OCI-LY3 (cell line): ENCODE results near the gene KRT73.

Source experiments
- H2AFZ ChIP-seq: fragments of 200-600, 300-600 bp; shearing (Covaris generic); 2 replicates; pipeline ENCODE4 v1.6.0; 2014; ENCODE audit warnings: antibody characterized with exemption, low read depth, low read length
- H3K27ac ChIP-seq: fragments of 200-600, 300-600 bp; sonication (generic); 2 replicates; pipeline ENCODE4 v1.5.1; 2014; ENCODE audit warnings: mild to moderate bottlenecking, low read length, moderate library complexity, mixed read lengths
- H3K27me3 ChIP-seq: fragments of 200-600, 300-600 bp; sonication (generic); 2 replicates; pipeline ENCODE4 v1.6.1; 2014; ENCODE audit warnings: low read depth, low read length, mixed read lengths
- H3K36me3 ChIP-seq: fragments of 200-600, 300-600 bp; sonication (generic); replicated peaks from 2 replicates; pipeline ENCODE3; 2014; ENCODE audit warnings: low read depth, low read length, mixed read lengths
- H3K4me1 ChIP-seq: fragments of 300-600, 200-600 bp; sonication (generic); 2 replicates; pipeline ENCODE4 v1.6.1; 2014; ENCODE audit warnings: low read length, mixed read lengths
- H3K4me2 ChIP-seq: fragments of 200-600, 300-600 bp; sonication (generic); 2 replicates; pipeline ENCODE4 v1.6.1; 2014; ENCODE audit warnings: low read length, mixed read lengths
- H3K4me3 ChIP-seq: fragments of 300-600, 200-600 bp; sonication (generic); 2 replicates; pipeline ENCODE4 v1.5.1; 2014; ENCODE audit warnings: antibody characterized with exemption, mild to moderate bottlenecking, low read length, moderate library complexity
- H3K79me2 ChIP-seq: fragments of 300-600, 200-600 bp; shearing (Covaris generic); 2 replicates; pipeline ENCODE4 v1.6.1; 2014; ENCODE audit warnings: mild to moderate bottlenecking, low read length, mixed read lengths
- H3K9ac ChIP-seq: fragments of 300-600, 200-600 bp; shearing (Covaris generic); 2 replicates; pipeline ENCODE4 v1.6.0; 2014; ENCODE audit warnings: mild to moderate bottlenecking, low read length, moderate library complexity
- H3K9me3 ChIP-seq: fragments of 200-600, 300-600 bp; shearing (Covaris generic); 2 replicates; pipeline ENCODE4 v1.6.1; 2014; ENCODE audit warnings: low read length, mixed read lengths; ENCODE audit not compliant: insufficient read depth
- H4K20me1 ChIP-seq: fragments of 200-600, 300-600 bp; sonication (generic); 2 replicates; pipeline ENCODE4 v1.6.1; 2016; ENCODE audit warnings: low read length, mixed read lengths; ENCODE audit not compliant: insufficient read depth
- CTCF ChIP-seq: fragments of 200-600, 300-600 bp; sonication (generic); IDR thresholded peaks from 2 replicates; pipeline ENCODE4 v1.5.1; 2014; ENCODE audit warnings: antibody characterized with exemption, low read length, low read depth
- EZH2phosphoT487 ChIP-seq: fragments of 200-600 bp; shearing (Covaris generic); IDR thresholded peaks from 2 replicates; pipeline ENCODE4 v1.6.1; 2018; ENCODE audit warnings: antibody characterized with exemption, mixed run types, low read depth

KRT73 gene

GRCh38 chr12:52630599-52631200, 12.3 kb upstream of the KRT73 start:
- Histone ChIP-seq H3K4me1 (peaks cover 5% of the 10 kb centered on the region; the same call in 1 of the 2 replicates), H3K9ac (no peak overlapping the region), H3K4me2 (no peak overlapping the region), H3K79me2 (no peaks in the 10 kb centered on the region), H3K27me3 (peaks cover 24% of the 10 kb centered on the region), H3K9me3 (no peaks in the 10 kb centered on the region), H2AFZ (no peak overlapping the region), H4K20me1 (no peaks in the 10 kb centered on the region), H3K27ac (no peak overlapping the region), H3K4me3 (no peak overlapping the region), H3K36me3 (no peaks in the 10 kb centered on the region)
- no peak for TF ChIP-seq EZH2phosphoT487
- TF ChIP-seq CTCF = no peak

DNA sequence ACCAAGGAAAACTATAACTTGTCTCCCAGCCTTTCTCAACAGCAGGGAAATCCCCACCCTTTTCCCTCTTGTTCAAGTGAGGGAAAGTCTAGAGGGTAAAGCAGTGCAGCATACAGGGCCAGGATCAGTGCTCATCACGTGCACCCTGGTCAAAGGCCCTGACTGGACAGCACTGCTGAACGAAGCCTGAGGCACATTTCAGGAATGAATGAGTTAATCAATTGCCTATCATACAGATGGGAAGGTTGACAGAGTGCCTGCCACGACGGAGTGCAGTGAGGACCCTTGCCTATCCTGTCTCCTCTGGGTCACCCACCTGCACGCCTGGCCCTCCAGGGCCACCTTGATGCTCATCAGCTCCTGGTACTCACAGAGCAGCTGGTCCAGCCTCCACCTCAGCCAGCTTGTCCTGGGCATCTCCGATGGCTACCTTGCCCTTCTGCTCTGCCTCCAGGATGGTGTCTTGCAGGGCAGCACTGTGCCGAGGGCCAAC, 11.7 kb upstream of the KRT73 start:
- Histone ChIP-seq H2AFZ (no peak overlapping the region), H3K9ac (no peak overlapping the region), H3K27ac (no peak overlapping the region), H3K79me2 (no peaks in the 10 kb centered on the region), H3K4me1 (peaks cover 5% of the 10 kb centered on the region; the same call in 1 of the 2 replicates), H3K36me3 (no peaks in the 10 kb centered on the region), H3K27me3 (peaks cover 28% of the 10 kb centered on the region), H4K20me1 (no peaks in the 10 kb centered on the region), H3K4me3 (no peak overlapping the region), H3K9me3 (no peaks in the 10 kb centered on the region), H3K4me2 (no peak overlapping the region)
- TF ChIP-seq CTCF = no peak
- TF ChIP-seq EZH2phosphoT487 = no peak

DNA sequence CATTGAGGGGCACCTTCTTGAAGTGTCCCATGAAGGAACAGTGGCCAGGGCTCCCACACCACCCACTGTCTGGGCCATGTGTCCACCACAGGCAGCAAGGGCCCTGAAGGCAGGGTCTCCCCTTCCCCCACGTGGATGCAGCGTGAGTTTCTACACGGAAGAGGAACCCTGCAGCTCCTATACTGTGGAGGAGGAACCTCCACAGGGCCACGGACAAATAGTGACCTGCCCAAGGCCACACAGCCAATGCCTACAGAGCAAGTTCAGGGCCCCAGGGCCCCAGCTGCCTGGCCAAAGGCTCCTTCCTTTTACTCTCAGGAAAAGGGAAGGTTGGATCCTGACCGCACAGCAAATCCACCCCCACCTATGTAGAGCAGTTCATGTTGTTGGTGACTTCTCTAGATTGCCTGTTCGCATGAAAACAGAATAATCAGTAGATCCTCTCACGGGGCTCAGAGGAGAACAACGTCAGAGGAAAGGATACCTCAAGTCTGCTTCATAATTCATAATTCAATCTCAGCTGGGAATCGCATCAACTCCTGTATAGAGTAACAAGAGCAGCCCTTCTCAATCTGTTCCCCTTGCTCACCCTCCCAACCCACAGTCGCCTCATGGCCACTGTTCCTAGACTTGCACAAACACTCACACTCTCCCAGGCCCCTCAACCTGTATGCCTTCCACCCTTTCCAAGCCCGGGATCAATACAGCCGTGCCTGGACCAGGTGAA, 11.1 kb upstream of the KRT73 start:
- no peak overlapping the region for H3K4me3 ChIP-seq
- H2AFZ ChIP-seq = no peak overlapping the region
- TF ChIP-seq EZH2phosphoT487 (no peak), CTCF (no peak)
- no peak overlapping the region for H3K4me2 ChIP-seq
- no peaks in the 10 kb centered on the region for H4K20me1 ChIP-seq
- no peak overlapping the region for H3K9ac ChIP-seq
- no peaks in the 10 kb centered on the region for H3K9me3 ChIP-seq
- H3K27me3 ChIP-seq = peaks cover 34% of the 10 kb centered on the region
- no peak overlapping the region for H3K27ac ChIP-seq
- H3K4me1 ChIP-seq = peaks cover 5% of the 10 kb centered on the region; the same call in 1 of the 2 replicates
- no peaks in the 10 kb centered on the region for H3K36me3 ChIP-seq
- no peaks in the 10 kb centered on the region for H3K79me2 ChIP-seq

DNA sequence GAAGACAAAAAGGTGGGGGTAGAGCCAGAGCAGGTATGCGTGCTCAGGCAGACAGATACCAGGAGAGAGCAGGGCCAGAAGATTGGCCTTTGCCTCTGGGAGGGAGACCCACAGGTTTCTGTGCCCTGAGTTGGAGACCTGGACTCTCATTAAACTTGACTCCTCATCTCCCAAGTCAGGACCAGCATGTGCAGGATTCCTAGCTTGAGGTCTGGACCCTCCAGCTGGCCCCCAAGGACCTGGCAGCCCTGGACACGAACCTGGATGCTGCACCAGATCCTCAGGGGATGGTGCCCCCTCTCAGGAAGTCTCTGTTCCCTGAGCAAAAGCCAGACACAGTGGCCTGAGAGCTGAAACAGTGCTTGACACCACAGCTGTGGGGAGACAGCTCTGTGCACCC, 10.5 kb upstream of the KRT73 start:
- Histone ChIP-seq H3K27ac (no peak overlapping the region), H2AFZ (no peak overlapping the region), H3K36me3 (no peaks in the 10 kb centered on the region), H3K9ac (no peak overlapping the region), H3K27me3 (peaks cover 40% of the 10 kb centered on the region), H3K79me2 (no peaks in the 10 kb centered on the region), H3K4me3 (no peak overlapping the region), H3K9me3 (no peaks in the 10 kb centered on the region), H4K20me1 (no peaks in the 10 kb centered on the region), H3K4me1 (peaks cover 5% of the 10 kb centered on the region; the same call in 1 of the 2 replicates), H3K4me2 (no peak overlapping the region)
- no peak for TF ChIP-seq CTCF
- TF ChIP-seq EZH2phosphoT487 = no peak
